GM18499 (cell line): ENCODE data around the gene TMPRSS11A.

Source experiments
- ATAC-seq: cut with Tn5 transposase; IDR thresholded peaks from one replicate; pipeline ENCODE4 v1.9.1; 2021; ENCODE audit warnings: moderate number of reproducible peaks; ENCODE audit not compliant: insufficient read depth, unreplicated experiment

TMPRSS11A gene

GRCh38 chr4:67918428-67918827, 44.9 kb downstream of the TMPRSS11A start:
- no peak for ATAC-seq

GRCh38 chr4:67915400-67915966, 47.8 kb downstream of the TMPRSS11A start:
- ATAC-seq: no peak

- ATAC-seq: no peak
Measured at GRCh38 chr4:67912080-67912479, 51.2 kb downstream of the TMPRSS11A start.

- no peak for ATAC-seq
Measured at GRCh38 chr4:67911638-67912037, 51.7 kb downstream of the TMPRSS11A start.

GRCh38 chr4:67911141-67911540, 52.2 kb downstream of the TMPRSS11A start:
- ATAC-seq: no peak

GRCh38 chr4:67910585-67910905, 52.7 kb downstream of the TMPRSS11A start:
- no peak for ATAC-seq

- no peak for ATAC-seq
Measured at GRCh38 chr4:67909905-67910584, 53.2 kb downstream of the TMPRSS11A start.

GRCh38 chr4:67907650-67908049, 55.6 kb downstream of the TMPRSS11A start:
- ATAC-seq: no peak

GRCh38 chr4:67899096-67899495, 64.2 kb downstream of the TMPRSS11A start:
- ATAC-seq: no peak

- ATAC-seq: no peak
Measured at GRCh38 chr4:67897686-67898085, 65.6 kb downstream of the TMPRSS11A start.

- ATAC-seq: no peak
Measured at GRCh38 chr4:67896421-67897065, 66.8 kb downstream of the TMPRSS11A start.

GRCh38 chr4:67894659-67895058, 68.6 kb downstream of the TMPRSS11A start:
- no peak for ATAC-seq

GRCh38 chr4:67892905-67893304, 70.4 kb downstream of the TMPRSS11A start:
- ATAC-seq: no peak

GRCh38 chr4:67892253-67892652, 71.0 kb downstream of the TMPRSS11A start:
- no peak for ATAC-seq

GRCh38 chr4:67891645-67892044, 71.6 kb downstream of the TMPRSS11A start:
- ATAC-seq: no peak

- no peak for ATAC-seq
Measured at GRCh38 chr4:67886281-67886680, 77.0 kb downstream of the TMPRSS11A start.

- ATAC-seq: no peak
Measured at GRCh38 chr4:67885762-67886161, 77.5 kb downstream of the TMPRSS11A start.

GRCh38 chr4:67884701-67885100, 78.6 kb downstream of the TMPRSS11A start:
- ATAC-seq: no peak

GRCh38 chr4:67883902-67884301, 79.4 kb downstream of the TMPRSS11A start, which contains the start of gene TMPRSS11D:
TMPRSS11D (minus strand) TSS chr4:67884002; CDS start chr4:67883933, 69 bp downstream.
- no peak for ATAC-seq

- no peak for ATAC-seq
Measured at GRCh38 chr4:67883458-67883857, 79.8 kb downstream of the TMPRSS11A start.

GRCh38 chr4:67880866-67881610, 82.3 kb downstream of the TMPRSS11A start:
- ATAC-seq: no peak
